ENCODE data around the gene PPM1F.

The PPM1F gene

DNA sequence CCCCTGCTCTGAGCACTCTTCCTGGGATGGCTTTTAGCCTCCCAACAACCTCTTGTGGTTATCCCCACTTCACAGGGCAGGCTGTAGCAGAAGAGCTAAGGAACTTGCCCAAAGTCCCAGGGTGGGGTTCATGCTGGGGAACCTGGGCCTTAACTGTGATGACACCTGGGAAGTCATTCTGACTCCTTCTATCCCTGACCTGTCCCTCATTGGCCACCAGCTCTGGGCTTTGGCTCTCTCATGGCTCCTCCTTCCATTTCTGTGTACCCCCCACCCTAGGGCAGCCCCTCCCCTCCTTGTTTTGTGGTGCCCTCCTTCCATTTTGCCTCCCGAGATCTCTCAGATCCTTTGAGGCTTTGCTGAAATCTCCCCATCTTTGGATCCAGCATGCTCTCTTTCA lies 2.7 kb downstream of the PPM1F start:
- H3K4me3 ChIP-seq (ENCODE audit: low read depth, low read length) = no peak overlapping the region
- DNase-seq (ENCODE audit: low read depth) = no peak
- TF ChIP-seq, protein P1, sequence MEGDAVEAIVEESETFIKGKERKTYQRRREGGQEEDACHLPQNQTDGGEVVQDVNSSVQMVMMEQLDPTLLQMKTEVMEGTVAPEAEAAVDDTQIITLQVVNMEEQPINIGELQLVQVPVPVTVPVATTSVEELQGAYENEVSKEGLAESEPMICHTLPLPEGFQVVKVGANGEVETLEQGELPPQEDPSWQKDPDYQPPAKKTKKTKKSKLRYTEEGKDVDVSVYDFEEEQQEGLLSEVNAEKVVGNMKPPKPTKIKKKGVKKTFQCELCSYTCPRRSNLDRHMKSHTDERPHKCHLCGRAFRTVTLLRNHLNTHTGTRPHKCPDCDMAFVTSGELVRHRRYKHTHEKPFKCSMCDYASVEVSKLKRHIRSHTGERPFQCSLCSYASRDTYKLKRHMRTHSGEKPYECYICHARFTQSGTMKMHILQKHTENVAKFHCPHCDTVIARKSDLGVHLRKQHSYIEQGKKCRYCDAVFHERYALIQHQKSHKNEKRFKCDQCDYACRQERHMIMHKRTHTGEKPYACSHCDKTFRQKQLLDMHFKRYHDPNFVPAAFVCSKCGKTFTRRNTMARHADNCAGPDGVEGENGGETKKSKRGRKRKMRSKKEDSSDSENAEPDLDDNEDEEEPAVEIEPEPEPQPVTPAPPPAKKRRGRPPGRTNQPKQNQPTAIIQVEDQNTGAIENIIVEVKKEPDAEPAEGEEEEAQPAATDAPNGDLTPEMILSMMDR (conservative IDR thresholded peaks at IDR 0.05; ENCODE audit: low read depth, low read length) = no peak

DNA sequence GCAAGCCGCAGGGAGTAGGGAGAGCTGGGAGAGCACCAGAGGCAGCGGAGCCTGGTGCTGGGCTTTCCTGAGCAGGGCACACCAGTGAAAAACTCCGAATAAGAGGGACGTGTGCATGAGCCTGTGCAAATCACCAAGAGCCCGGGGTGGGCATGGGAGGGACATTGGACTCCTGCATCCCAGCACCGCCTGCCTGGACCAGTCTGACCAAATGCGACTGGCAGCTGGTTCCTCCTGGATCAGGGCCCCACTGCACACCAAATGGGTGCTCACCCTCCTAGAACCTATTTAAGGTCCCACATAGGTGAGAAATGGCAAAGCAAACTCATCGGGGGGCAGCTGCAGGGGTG lies 3.1 kb downstream of the PPM1F start:
- no peak overlapping the region for H3K4me3 ChIP-seq (ENCODE audit: low read depth, low read length)
- no peak for DNase-seq (ENCODE audit: low read depth)
- TF ChIP-seq, protein P1 (conservative IDR thresholded peaks at IDR 0.05; ENCODE audit: low read depth, low read length) = no peak

DNA sequence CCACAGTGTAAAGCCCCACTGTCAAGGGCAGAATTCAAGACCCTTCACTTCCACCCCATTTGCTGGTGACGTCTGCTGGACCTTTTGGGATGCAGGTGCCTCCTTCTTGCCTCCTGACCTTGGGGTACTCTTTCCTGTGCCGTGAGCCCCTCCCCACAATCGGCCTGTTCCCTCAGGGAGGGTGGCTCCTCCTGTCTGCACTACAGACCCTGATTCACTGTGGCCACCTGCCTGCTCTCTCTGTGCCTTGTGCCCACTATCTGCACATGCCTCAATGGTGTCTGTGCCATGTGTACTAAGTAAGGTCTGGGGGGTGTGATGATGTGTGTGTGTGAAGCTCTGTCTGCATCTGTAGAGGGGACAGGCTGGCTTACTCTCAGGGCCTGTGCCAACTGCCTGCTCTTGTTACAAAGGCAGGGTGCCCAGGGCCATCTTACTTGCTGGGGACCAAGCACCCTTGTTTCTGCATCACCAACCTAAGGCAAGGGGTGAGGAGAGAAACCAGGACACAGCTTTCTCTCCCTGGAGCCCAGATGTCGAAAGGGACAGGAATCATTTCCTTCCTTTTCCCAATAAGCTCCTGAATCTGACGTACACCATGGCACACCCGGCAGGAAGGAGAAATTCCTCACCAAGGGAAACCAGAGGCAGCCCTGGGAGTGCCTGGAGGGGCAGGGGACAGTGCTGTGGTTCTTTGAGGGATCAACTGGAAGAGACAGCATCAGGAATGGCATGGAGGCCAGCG lies 3.7 kb downstream of the PPM1F start:
- TF ChIP-seq, protein P1 (conservative IDR thresholded peaks at IDR 0.05; ENCODE audit: low read depth, low read length) = no peak
- no peak overlapping the region for H3K4me3 ChIP-seq (ENCODE audit: low read depth, low read length)
- no peak for DNase-seq (ENCODE audit: low read depth)

DNA sequence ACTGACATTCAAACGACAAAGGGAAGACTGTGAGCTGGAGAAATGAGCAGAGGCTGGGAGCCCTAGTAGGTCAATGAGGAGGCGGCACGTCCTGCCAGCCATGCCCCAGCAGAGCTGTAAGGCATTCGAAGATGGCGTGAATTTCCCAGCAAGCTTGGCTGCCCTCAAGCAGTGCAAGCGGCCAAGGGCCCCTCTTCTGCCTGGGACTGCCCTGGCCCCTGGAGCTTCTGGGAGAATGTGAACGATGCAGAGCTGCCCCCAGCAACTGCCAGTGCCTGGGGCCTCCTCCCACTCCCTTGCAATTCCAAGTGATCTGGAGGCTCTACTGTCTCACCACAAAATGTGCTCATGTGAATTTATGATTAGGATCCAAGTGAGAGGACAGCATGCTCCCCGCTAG lies 4.3 kb downstream of the PPM1F start:
- H3K4me3 ChIP-seq (ENCODE audit: low read depth, low read length) = no peak overlapping the region
- TF ChIP-seq, protein P1 (conservative IDR thresholded peaks at IDR 0.05; ENCODE audit: low read depth, low read length) = no peak
- no peak for DNase-seq (ENCODE audit: low read depth)

DNA sequence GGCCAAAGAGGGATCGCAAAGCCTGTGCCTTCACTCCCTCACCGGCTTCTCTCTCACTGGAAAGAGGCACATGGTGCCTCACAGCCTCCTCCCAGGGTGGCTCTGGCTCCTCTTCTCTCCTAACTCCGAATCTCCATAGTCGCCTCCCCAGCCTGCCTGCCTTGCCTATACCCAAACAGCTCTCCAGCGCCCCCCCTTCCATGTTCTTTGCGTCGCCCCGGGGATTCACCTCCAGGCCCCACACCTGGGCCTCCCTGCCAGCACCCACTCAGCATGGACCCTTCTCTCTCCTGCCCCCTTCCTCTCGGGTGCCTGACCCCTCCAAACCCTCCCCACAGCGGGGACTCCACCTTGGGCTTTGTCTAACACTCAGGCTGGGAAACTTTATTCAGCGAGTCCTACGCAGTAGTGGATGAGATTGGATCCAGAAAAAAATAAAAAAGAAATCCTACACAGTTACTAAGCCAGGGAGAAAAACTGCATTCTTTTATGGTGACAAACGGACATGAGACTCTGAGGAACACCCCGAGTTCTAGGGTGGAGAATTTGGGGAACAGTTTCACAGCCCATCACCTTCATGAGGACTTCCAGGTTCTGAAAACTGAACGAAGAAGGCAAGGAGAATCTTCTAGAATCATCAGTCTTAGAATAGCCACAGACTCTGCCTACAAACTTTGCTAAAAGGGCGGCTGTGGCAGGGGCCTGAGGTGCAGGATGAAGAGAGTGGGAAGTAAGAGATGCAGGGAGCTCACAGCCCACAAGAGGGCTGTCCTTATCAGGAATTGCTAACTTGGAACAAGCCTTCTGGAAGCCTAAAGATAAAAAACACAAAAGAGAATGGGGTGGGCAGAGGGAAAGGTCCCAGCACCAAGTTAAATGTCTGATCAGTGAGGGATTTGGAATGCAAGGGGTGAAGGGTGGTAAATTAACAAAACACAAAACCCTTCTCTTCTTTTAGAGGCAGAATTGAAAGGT lies 5.3 kb downstream of the PPM1F start:
- TF ChIP-seq, protein P1 (conservative IDR thresholded peaks at IDR 0.05; ENCODE audit: low read depth, low read length) = peak; percentile 74
- H3K4me3 ChIP-seq (ENCODE audit: low read depth, low read length) = no peak overlapping the region
- DNase-seq (ENCODE audit: low read depth) = peak; percentile 72

DNA sequence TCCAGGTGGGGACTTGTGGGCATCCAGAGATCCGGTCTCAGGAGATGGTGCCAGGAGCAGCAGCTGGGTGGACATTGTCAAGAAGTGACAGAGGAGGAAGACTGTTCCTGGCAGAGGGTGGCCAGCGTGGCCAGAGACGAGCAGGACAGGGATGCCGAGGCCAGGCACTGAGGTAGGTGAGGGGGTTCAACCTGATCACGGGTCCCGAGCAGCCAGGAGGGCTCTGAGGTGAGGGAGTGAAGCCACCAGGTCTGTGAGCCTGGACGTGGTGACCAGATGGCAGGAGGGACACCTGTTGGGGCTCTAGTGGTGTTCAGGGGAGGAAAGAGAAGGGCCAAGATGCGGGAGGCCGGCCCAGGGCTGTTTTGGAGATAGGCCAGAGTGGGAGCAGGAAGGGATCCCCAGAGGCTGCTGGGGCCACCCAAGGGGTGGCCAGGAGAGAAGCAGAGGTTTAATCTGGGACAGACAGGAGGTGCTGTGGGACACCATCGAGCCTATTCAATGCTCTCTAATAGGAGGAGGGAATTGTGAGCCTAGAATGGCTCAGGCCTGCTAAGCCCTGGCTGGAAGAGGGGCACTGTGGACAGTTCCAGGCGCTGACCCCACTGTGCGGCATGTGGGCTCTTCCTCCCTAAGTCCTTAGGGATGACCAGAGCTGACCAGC lies 6.3 kb downstream of the PPM1F start:
- no peak for DNase-seq (ENCODE audit: low read depth)
- TF ChIP-seq, protein P1 (conservative IDR thresholded peaks at IDR 0.05; ENCODE audit: low read depth, low read length) = no peak
- no peak overlapping the region for H3K4me3 ChIP-seq (ENCODE audit: low read depth, low read length)
